NT2/D1 (cell line): ENCODE measurements around the gene EFCAB8.

ENCODE experiments used
- DNase-seq: peaks from one replicate; pipeline ENCODE4 v3.0.0-alpha.2; 2011; ENCODE audit warnings: low read depth, low spot score
- H3K27me3 ChIP-seq: 2 replicates; pipeline ENCODE4 v1.6.0; 2011; ENCODE audit warnings: mild to moderate bottlenecking; ENCODE audit not compliant: insufficient read length, insufficient read depth
- H3K36me3 ChIP-seq: 2 replicates; pipeline ENCODE4 v1.6.1; 2011; ENCODE audit warnings: mild to moderate bottlenecking, low read length, mixed read lengths; ENCODE audit not compliant: insufficient read depth, insufficient read length
- H3K4me1 ChIP-seq: 2 replicates; pipeline ENCODE4 v1.5.1; 2011; ENCODE audit not compliant: insufficient read depth, insufficient read length
- H3K4me3 ChIP-seq: 2 replicates; pipeline ENCODE4 v1.5.1; 2011; ENCODE audit warnings: low read depth; ENCODE audit not compliant: insufficient read length
- H3K9ac ChIP-seq: 2 replicates; pipeline ENCODE4 v1.6.0; 2011; ENCODE audit warnings: low read depth; ENCODE audit not compliant: insufficient read length
- H3K9me3 ChIP-seq: 2 replicates; pipeline ENCODE4 v1.5.1; 2011; ENCODE audit warnings: mild to moderate bottlenecking, low read length; ENCODE audit not compliant: insufficient read depth
- SUZ12 ChIP-seq: IDR thresholded peaks from 2 replicates; pipeline ENCODE4 v1.6.1; 2011; ENCODE audit not compliant: insufficient read length, insufficient read depth; ENCODE audit errors: extremely low read depth
- YY1 ChIP-seq: IDR thresholded peaks from 2 replicates; pipeline ENCODE4 v1.6.1; 2011; ENCODE audit not compliant: insufficient read length, insufficient read depth
- ZNF274 ChIP-seq: IDR thresholded peaks from 2 replicates; pipeline ENCODE4 v1.6.1; 2011; ENCODE audit warnings: mild to moderate bottlenecking, low read depth, low read length

EFCAB8 gene

DNA sequence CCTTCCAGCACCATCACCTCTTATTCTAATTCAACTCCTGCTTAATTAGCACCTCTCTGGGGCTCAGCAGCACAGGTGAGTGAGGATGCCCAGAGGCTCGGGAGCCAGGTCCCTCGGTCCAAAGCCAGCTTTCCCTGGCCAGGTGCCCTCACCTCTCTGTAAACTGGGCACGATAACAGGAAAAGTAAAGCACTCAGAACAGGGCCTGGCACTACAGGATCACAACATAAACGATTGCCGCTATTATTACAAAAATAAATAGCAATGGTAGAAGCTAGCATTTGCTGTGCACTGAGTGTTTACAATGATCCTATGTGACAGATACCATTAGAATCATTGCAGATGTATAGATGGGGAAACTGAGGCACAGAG lies 151.4 kb downstream of the EFCAB8 start:
- H3K27me3 ChIP-seq, result peaks cover 3% of the 10 kb centered on the region
- no peak overlapping the region for H3K9ac ChIP-seq
- H3K36me3 ChIP-seq, result no peaks in the 10 kb centered on the region
- H3K4me1 ChIP-seq, result peaks cover 10% of the 10 kb centered on the region
- H3K9me3 ChIP-seq, result peaks cover 9% of the 10 kb centered on the region
- no peak for DNase-seq
- TF ChIP-seq ZNF274 (no peak), YY1 (no peak), SUZ12 (no peak)
- no peak overlapping the region for H3K4me3 ChIP-seq

DNA sequence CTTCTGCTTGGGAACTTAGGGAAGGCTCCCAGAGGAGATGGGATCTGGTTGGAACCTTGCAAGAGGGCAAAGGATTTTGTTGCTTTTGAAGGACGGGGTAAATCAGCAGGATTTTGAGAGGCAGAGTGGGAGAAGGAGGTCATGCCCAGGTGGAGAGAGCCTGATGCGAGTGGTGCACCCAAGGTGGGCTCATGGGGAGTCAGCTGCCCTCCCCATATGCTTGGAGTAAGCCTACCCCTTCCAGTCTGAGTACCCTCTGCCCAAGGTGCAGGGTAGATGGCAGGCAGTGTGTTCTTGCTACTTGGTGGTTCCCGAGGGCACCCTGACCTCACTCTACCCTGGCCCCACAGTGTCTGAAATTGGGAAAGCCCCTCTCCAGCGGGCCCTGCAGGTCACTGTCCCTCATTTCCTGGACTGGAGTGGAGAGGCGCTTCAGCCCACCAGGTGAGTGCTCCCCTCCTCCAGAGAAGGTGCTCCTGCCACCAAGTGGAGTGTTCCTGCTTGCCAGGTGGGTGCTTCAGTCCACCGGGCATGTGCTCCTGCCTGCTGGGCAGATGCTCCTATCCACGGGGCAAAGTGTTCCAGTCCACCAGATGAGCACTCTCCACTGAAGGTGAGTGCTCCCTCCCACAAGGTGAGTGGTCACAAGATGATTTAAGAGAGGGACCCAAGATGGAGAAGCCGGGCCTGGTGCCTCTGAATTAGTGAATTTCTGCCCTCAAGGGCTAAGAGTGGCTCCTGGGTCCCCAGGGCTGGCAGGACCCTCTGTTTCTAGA lies 152.1 kb downstream of the EFCAB8 start:
- no peak overlapping the region for H3K9ac ChIP-seq
- peaks cover 1% of the 10 kb centered on the region; the same call in 1 of the 2 replicates for H3K9me3 ChIP-seq
- H3K27me3 ChIP-seq, result peaks cover 3% of the 10 kb centered on the region
- H3K4me1 ChIP-seq, result peaks cover 10% of the 10 kb centered on the region
- DNase-seq, result no peak
- H3K36me3 ChIP-seq, result no peaks in the 10 kb centered on the region
- no peak overlapping the region for H3K4me3 ChIP-seq
- TF ChIP-seq ZNF274 (no peak), YY1 (no peak), SUZ12 (no peak)
